HepG2 (cell line): ENCODE results near the gene KNCN. TPM values are rescaled to one million over a fixed set of nuclear protein-coding genes. Genes with fewer than 3 reads are reported as not detected.

ENCODE experiments used
- ATAC-seq: fragments of 200-7000 bp; cut with Tn5 transposase; 3 replicates; pipeline ENCODE4 v1.9.1; 2020; ENCODE audit warnings: mild to moderate bottlenecking, moderate library complexity
- BruUV-seq: library from RNA; stranded (reverse); fragments of 400-500 nt; replicated peaks from 2 replicates; lab custom pipeline; 2021; lab: Mats Ljungman, UMichigan
- CTCF ChIA-PET: fragments of 300-600 bp; formaldehyde crosslinking; extraction: SDS; loops from one replicate; lab custom pipeline; 2021; ENCODE audit warnings: low total read pairs, inconsistent platforms, low intra/inter-chr PET ratio; lab: Yijun Ruan, JAX
- POLR2A ChIA-PET: fragments of 350-600 bp; sonication (Branson Sonifier 250); formaldehyde crosslinking; loops from one replicate; lab custom pipeline; 2020; ENCODE audit warnings: antibody characterized with exemption, inconsistent platforms; lab: Yijun Ruan, JAX
- DNase-seq: peaks from one replicate; pipeline ENCODE4 v3.0.0-alpha.2; 2015; ENCODE audit warnings: low spot score
- FAIRE-seq: peaks from 3 replicates; lab custom pipeline; 2011; peaks lifted over from hg19 to GRCh38; lab: Jason Lieb, UNC
- H2AFZ ChIP-seq: one replicate; pipeline ENCODE4 v1.6.1; 2011; ENCODE audit warnings: low read length, inconsistent platforms
- H3K27ac ChIP-seq: fragments of 300-600 bp; 3 replicates; pipeline ENCODE4 v1.8.0; 2011; ENCODE audit warnings: mixed run types, mild to moderate bottlenecking, mixed read lengths, low read length, inconsistent platforms; ENCODE audit not compliant: insufficient read depth; ENCODE audit errors: extremely low read length
- H3K27me3 ChIP-seq, 2 experiments: fragments of 200-600 bp in 1 of 2; 2 replicates in 1 of 2; 3 replicates in 1 of 2; pipeline versions ENCODE4 v1.6.0 to v1.8.0; 2011; ENCODE audit warnings: low read length in 2 of 2, mild to moderate bottlenecking in 2 of 2, moderate library complexity in 2 of 2, inconsistent platforms in 1 of 2; ENCODE audit not compliant: insufficient read depth in 2 of 2, control insufficient read depth in 1 of 2
- H3K36me3 ChIP-seq, 2 experiments: fragments of 200-600 bp in 1 of 2; replicated peaks in 1 of 2; 2 replicates in 1 of 2; 3 replicates in 1 of 2; pipeline versions ENCODE4 v1.5.1 to v1.8.0; 2011; ENCODE audit warnings: low read length in 2 of 2, inconsistent platforms in 1 of 2; ENCODE audit not compliant: insufficient read depth in 2 of 2, control insufficient read depth in 1 of 2
- H3K4me1 ChIP-seq: 2 replicates; pipeline ENCODE4 v1.5.1; 2012; ENCODE audit warnings: low read length, inconsistent platforms; ENCODE audit not compliant: insufficient read depth
- H3K4me2 ChIP-seq: 2 replicates; pipeline ENCODE4 v1.6.0; 2011; ENCODE audit warnings: low read depth, low read length, inconsistent platforms
- H3K4me3 ChIP-seq, 3 experiments: fragments of 200-600 bp in 1 of 3; sonication (generic), shearing (Covaris generic) in 1 of 3; replicated peaks in 1 of 3; 2 replicates each; pipeline ENCODE4 v1.5.1; 2011 to 2016; ENCODE audit warnings: low read length in 3 of 3, inconsistent platforms in 2 of 3, low read depth in 2 of 3, mild to moderate bottlenecking in 2 of 3, control low read depth in 1 of 3, mixed read lengths in 1 of 3; ENCODE audit not compliant: insufficient read depth in 1 of 3
- H3K79me2 ChIP-seq: one replicate; pipeline ENCODE4 v1.6.1; 2011; ENCODE audit warnings: low read length, inconsistent platforms; ENCODE audit not compliant: insufficient read depth
- H3K9ac ChIP-seq: 2 replicates; pipeline ENCODE4 v1.6.0; 2011; ENCODE audit warnings: mild to moderate bottlenecking, low read depth, low read length, inconsistent platforms; ENCODE audit not compliant: insufficient read depth
- H3K9me3 ChIP-seq: 2 replicates; pipeline ENCODE4 v1.5.1; 2012; ENCODE audit warnings: mild to moderate bottlenecking, low read length
- H4K20me1 ChIP-seq: 2 replicates; pipeline ENCODE4 v1.6.0; 2011; ENCODE audit warnings: inconsistent platforms, mild to moderate bottlenecking, low read length, moderate library complexity; ENCODE audit not compliant: insufficient read depth
- ATF7-NPFF ChIP-seq: sonication (generic); formaldehyde crosslinking; IDR thresholded peaks from 2 replicates; pipeline ENCODE4 v1.8.1; 2023; ENCODE audit warnings: mild to moderate bottlenecking, low read depth, missing genetic modification reagents, moderate library complexity
- CBX1 ChIP-seq: IDR thresholded peaks from one replicate; pipeline ENCODE4 v1.6.1; 2016; ENCODE audit warnings: antibody characterized with exemption, low read depth
- ERF ChIP-seq: IDR thresholded peaks from 2 replicates; pipeline ENCODE4 v1.6.1; 2018; ENCODE audit warnings: missing biosample characterization, missing genetic modification reagents
- SETDB1 ChIP-seq: sonication (generic); formaldehyde crosslinking; IDR thresholded peaks from 2 replicates; pipeline ENCODE4 v1.5.1; 2020; ENCODE audit warnings: missing genetic modification reagents, mild to moderate bottlenecking, borderline replicate concordance
- ZNF251 ChIP-seq: sonication (generic); formaldehyde crosslinking; IDR thresholded peaks from 2 replicates; pipeline ENCODE4 v1.9.0; 2021; ENCODE audit warnings: mild to moderate bottlenecking, missing genetic modification reagents
- ZNF790 ChIP-seq: sonication (generic); formaldehyde crosslinking; IDR thresholded peaks from 2 replicates; pipeline ENCODE4 v1.8.0; 2022; ENCODE audit warnings: missing genetic modification reagents, mild to moderate bottlenecking, borderline replicate concordance
- WGBS: methylation state at CpG from one replicate; pipeline ENCODE4 v1.1.6; 2017; ENCODE audit warnings: low lambda C conversion rate; 5-methylcytosine and 5-hydroxymethylcytosine counted together
- in situ Hi-C: cut with HindIII; loops from 2 replicates; pipeline ENCODE4 v1.10.0; 2017; ENCODE audit warnings: low pct_unique_long_range_greater_than_20kb; ENCODE audit not compliant: extremely low pct_ligation_motif_present
- intact Hi-C: fragments of 100-400 bp; cut with micrococcal nuclease; formaldehyde crosslinking; loops from one replicate; pipeline ENCODE4 v1.10.0; 2022; ENCODE audit not compliant: unreplicated experiment
- polyA plus RNA-seq, 8 experiments: library from polyadenylated mRNA; depleted of rRNA in 3 of 8; stranded (reverse) in 7 of 8; unstranded in 1 of 8; fragments of >200 nt; fragmentation: Illumina TruSeq in 4 of 8; extraction: Trizol in 4 of 8; gene quantifications; 2 replicates each; pipeline versions ENCODE4 v1.2.1 to v1.2.3, GENCODE V29; 2011 to 2016; ENCODE audit warnings: low read depth in 4 of 8, missing spikeins in 1 of 8, mixed read lengths in 1 of 8; ENCODE audit not compliant: insufficient read depth in 1 of 8
- total RNA-seq, 5 experiments: library from RNA; depleted of rRNA; stranded (reverse); fragments of >200 nt; fragmentation: Illumina TruSeq; extraction: Trizol; gene quantifications; 2 replicates each; pipeline ENCODE4 v1.2.3, GENCODE V29; 2016; ENCODE audit warnings: low read depth in 1 of 5
- TF ChIP-seq, protein P1 (sequence below): sonication (generic); formaldehyde crosslinking; IDR thresholded peaks from 2 replicates; pipeline ENCODE4 v1.5.1; 2020; ENCODE audit warnings: mild to moderate bottlenecking, missing genetic modification reagents, borderline replicate concordance
- TF ChIP-seq, protein P2 (sequence below): sonication (generic); formaldehyde crosslinking; IDR thresholded peaks from 2 replicates; pipeline ENCODE4 v1.4.0; 2020; ENCODE audit warnings: missing genetic modification reagents, borderline replicate concordance
- TF ChIP-seq, protein P3 (sequence below): sonication (generic); formaldehyde crosslinking; IDR thresholded peaks from 2 replicates; pipeline ENCODE4 v1.4.0; 2020; ENCODE audit warnings: missing genetic modification reagents

Gene KNCN
- total and polyA plus RNA-seq, 2 of the 13 experiments (the other 11 are each of a cell fraction or from before 2014, with no cell fraction given): not detected

DNA sequence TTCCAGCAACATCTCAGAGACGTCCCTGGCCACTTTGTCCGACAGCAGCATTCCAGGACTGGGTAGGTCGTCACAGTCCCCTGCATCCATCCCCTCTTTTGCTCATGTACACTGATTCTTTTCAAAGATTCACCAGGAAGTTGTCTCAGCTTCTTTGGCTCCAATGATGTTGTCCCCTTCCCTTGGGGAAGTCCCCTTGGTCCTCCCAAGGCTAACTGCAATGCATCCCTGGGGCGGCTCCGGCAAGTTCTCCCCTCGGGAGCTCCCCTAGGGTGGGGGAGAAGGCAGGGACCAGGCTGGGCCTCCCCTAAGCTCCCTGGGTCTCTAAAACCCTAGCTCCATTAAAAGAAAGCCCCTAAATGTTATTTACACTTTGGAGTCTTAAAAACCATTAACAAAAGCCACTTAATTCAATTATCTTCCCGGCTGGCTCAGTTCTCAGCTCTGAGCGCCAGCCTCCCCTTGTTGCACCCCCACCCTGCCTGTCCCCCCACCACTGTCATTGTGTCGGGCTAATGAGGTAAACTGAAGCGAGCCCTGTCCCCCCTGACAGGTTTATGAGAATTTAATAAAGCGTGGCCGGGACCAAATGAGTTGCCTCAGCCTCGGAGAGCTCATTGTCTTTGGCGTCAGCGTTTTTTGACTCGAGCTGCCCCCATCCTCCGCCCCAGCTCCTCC is 25.3 kb downstream of the KNCN start:
- no peak overlapping the region for H2AFZ ChIP-seq
- no TSS peak for BruUV-seq
- in situ Hi-C loops: loop anchor here (5.0 kb wide), 2 partner anchors 49 to 79 kb away; no protein-coding TSS in a partner anchor
- H3K4me2 ChIP-seq: peak overlapping the region; percentile 67; the same call in 1 of the 2 replicates
- H3K9ac ChIP-seq: no peak overlapping the region
- CTCF ChIA-PET: interaction anchor here (1.4 to 3.3 kb wide), 4 partner anchors 45 to 120 kb away, joined by 3 to 51 read pairs (median 20); no protein-coding TSS in a partner anchor
- no peak overlapping the region for H3K27ac ChIP-seq
- H3K4me1 ChIP-seq: peaks cover 23% of the 10 kb centered on the region
- H3K27me3 ChIP-seq: peaks cover 2 to 48% of the 10 kb centered on the region in 2 experiments; a peak in 3 of 5 replicates
- H3K9me3 ChIP-seq: no peaks in the 10 kb centered on the region
- FAIRE-seq (no peak), DNase-seq (no peak), ATAC-seq (no peak)
- no peaks in the 10 kb centered on the region for H3K36me3 ChIP-seq
- H4K20me1 ChIP-seq: peaks cover 8% of the 10 kb centered on the region
- 34% methylated on average over 15 of the region's 17 CpGs for WGBS
- intact Hi-C loops: no loop called here
- H3K4me3 ChIP-seq: 0 out of 6 replicates have a peak overlapping the region, but pooled peaks of 1 of the 3 experiments have one; percentile 38
- POLR2A ChIA-PET: interaction anchor here (1.8 kb wide), 1 partner anchor 9 kb away, joined by 5 read pairs; a partner anchor contains a TSS
- H3K79me2 ChIP-seq: no peaks in the 10 kb centered on the region
- no peak for TF ChIP-seq CBX1
- TF ChIP-seq, protein P1, sequence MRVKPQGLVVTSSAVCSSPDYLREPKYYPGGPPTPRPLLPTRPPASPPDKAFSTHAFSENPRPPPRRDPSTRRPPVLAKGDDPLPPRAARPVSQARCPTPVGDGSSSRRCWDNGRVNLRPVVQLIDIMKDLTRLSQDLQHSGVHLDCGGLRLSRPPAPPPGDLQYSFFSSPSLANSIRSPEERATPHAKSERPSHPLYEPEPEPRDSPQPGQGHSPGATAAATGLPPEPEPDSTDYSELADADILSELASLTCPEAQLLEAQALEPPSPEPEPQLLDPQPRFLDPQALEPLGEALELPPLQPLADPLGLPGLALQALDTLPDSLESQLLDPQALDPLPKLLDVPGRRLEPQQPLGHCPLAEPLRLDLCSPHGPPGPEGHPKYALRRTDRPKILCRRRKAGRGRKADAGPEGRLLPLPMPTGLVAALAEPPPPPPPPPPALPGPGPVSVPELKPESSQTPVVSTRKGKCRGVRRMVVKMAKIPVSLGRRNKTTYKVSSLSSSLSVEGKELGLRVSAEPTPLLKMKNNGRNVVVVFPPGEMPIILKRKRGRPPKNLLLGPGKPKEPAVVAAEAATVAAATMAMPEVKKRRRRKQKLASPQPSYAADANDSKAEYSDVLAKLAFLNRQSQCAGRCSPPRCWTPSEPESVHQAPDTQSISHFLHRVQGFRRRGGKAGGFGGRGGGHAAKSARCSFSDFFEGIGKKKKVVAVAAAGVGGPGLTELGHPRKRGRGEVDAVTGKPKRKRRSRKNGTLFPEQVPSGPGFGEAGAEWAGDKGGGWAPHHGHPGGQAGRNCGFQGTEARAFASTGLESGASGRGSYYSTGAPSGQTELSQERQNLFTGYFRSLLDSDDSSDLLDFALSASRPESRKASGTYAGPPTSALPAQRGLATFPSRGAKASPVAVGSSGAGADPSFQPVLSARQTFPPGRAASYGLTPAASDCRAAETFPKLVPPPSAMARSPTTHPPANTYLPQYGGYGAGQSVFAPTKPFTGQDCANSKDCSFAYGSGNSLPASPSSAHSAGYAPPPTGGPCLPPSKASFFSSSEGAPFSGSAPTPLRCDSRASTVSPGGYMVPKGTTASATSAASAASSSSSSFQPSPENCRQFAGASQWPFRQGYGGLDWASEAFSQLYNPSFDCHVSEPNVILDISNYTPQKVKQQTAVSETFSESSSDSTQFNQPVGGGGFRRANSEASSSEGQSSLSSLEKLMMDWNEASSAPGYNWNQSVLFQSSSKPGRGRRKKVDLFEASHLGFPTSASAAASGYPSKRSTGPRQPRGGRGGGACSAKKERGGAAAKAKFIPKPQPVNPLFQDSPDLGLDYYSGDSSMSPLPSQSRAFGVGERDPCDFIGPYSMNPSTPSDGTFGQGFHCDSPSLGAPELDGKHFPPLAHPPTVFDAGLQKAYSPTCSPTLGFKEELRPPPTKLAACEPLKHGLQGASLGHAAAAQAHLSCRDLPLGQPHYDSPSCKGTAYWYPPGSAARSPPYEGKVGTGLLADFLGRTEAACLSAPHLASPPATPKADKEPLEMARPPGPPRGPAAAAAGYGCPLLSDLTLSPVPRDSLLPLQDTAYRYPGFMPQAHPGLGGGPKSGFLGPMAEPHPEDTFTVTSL (CRISPR knock-in tag): no peak
- no peak for TF ChIP-seq ATF7-NPFF (CRISPR knock-in tag)
- no peak for TF ChIP-seq ERF (CRISPR knock-in tag)
- no peak for TF ChIP-seq SETDB1 (CRISPR knock-in tag)
- no peak for TF ChIP-seq ZNF790 (CRISPR knock-in tag)
- TF ChIP-seq ZNF251: no peak
- TF ChIP-seq, protein P2, sequence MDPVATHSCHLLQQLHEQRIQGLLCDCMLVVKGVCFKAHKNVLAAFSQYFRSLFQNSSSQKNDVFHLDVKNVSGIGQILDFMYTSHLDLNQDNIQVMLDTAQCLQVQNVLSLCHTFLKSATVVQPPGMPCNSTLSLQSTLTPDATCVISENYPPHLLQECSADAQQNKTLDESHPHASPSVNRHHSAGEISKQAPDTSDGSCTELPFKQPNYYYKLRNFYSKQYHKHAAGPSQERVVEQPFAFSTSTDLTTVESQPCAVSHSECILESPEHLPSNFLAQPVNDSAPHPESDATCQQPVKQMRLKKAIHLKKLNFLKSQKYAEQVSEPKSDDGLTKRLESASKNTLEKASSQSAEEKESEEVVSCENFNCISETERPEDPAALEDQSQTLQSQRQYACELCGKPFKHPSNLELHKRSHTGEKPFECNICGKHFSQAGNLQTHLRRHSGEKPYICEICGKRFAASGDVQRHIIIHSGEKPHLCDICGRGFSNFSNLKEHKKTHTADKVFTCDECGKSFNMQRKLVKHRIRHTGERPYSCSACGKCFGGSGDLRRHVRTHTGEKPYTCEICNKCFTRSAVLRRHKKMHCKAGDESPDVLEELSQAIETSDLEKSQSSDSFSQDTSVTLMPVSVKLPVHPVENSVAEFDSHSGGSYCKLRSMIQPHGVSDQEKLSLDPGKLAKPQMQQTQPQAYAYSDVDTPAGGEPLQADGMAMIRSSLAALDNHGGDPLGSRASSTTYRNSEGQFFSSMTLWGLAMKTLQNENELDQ (CRISPR knock-in tag): no peak
- TF ChIP-seq, protein P3, sequence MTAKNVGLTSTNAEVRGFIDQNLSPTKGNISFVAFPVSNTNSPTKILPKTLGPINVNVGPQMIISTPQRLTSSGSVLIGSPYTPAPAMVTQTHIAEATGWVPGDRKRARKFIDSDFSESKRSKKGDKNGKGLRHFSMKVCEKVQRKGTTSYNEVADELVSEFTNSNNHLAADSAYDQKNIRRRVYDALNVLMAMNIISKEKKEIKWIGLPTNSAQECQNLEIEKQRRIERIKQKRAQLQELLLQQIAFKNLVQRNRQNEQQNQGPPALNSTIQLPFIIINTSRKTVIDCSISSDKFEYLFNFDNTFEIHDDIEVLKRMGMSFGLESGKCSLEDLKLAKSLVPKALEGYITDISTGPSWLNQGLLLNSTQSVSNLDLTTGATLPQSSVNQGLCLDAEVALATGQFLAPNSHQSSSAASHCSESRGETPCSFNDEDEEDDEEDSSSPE (CRISPR knock-in tag): no peak
